DND-41 (cell line): ENCODE data around the gene SGK1.

ENCODE experiments used
- ATAC-seq: fragments of 200-7000 bp; cut with Tn5 transposase; 3 replicates; pipeline ENCODE4 v1.9.1; 2021; ENCODE audit warnings: low read depth; ENCODE audit not compliant: insufficient read depth
- DNase-seq: peaks from one replicate; pipeline ENCODE4 v3.0.0-alpha.2; 2020
- H2AFZ ChIP-seq: 2 replicates; pipeline ENCODE4 v1.6.0; 2012; ENCODE audit warnings: low read depth, low read length
- H3K27ac ChIP-seq: 2 replicates; pipeline ENCODE4 v1.5.1; 2012; ENCODE audit warnings: low read length, inconsistent platforms
- H3K27me3 ChIP-seq: fragments of 200-600 bp; sonication (generic); 2 replicates; pipeline ENCODE4 v1.6.0; 2012; ENCODE audit warnings: low read length, mild to moderate bottlenecking, inconsistent platforms; ENCODE audit not compliant: insufficient read depth, poor library complexity
- H3K36me3 ChIP-seq: 2 replicates; pipeline ENCODE4 v1.5.1; 2012; ENCODE audit warnings: low read length, inconsistent platforms; ENCODE audit not compliant: insufficient read depth
- H3K4me1 ChIP-seq: 2 replicates; pipeline ENCODE4 v1.5.1; 2012; ENCODE audit warnings: mild to moderate bottlenecking, low read length; ENCODE audit not compliant: insufficient read depth
- H3K4me2 ChIP-seq: 2 replicates; pipeline ENCODE4 v1.6.0; 2012; ENCODE audit warnings: mild to moderate bottlenecking, moderate library complexity, low read length, inconsistent platforms; ENCODE audit not compliant: insufficient read depth
- H3K4me3 ChIP-seq, 2 experiments: fragments of 200-600 bp in 1 of 2; shearing (Covaris generic) in 1 of 2; 2 replicates each; pipeline ENCODE4 v1.5.1; 2012 to 2016; ENCODE audit warnings: inconsistent platforms in 2 of 2, low read length in 2 of 2, mild to moderate bottlenecking in 2 of 2, low read depth in 1 of 2, moderate library complexity in 1 of 2
- H3K79me2 ChIP-seq: 2 replicates; pipeline ENCODE4 v1.6.0; 2012; ENCODE audit warnings: low read length, inconsistent platforms; ENCODE audit not compliant: insufficient read depth
- H3K9ac ChIP-seq: 2 replicates; pipeline ENCODE4 v1.6.0; 2012; ENCODE audit warnings: low read depth, mild to moderate bottlenecking, inconsistent platforms, low read length, moderate library complexity
- H3K9me3 ChIP-seq: 2 replicates; pipeline ENCODE4 v1.5.1; 2012; ENCODE audit warnings: low read length, moderate library complexity, mild to moderate bottlenecking, inconsistent platforms; ENCODE audit not compliant: insufficient read depth, severe bottlenecking
- H4K20me1 ChIP-seq: 2 replicates; pipeline ENCODE4 v1.6.0; 2012; ENCODE audit warnings: low read length; ENCODE audit not compliant: insufficient read depth
- CTCF ChIP-seq: IDR thresholded peaks from 2 replicates; pipeline ENCODE4 v1.5.1; 2012; ENCODE audit warnings: borderline replicate concordance, low read length, moderate library complexity, mild to moderate bottlenecking; ENCODE audit not compliant: poor library complexity, severe bottlenecking; ENCODE audit errors: extremely low read depth
- EZH2 ChIP-seq: IDR thresholded peaks from 3 replicates; pipeline ENCODE4 v1.6.1; 2012; ENCODE audit warnings: borderline replicate concordance, low read depth, mild to moderate bottlenecking, moderate library complexity, low read length, inconsistent platforms; ENCODE audit not compliant: severe bottlenecking

SGK1 gene

GRCh38 chr6:134303891-134304290 is 14.0 kb downstream of the SGK1 start:
- no peak overlapping the region for H2AFZ ChIP-seq
- H3K4me3 ChIP-seq = no peak overlapping the region
- H3K9ac ChIP-seq = no peak overlapping the region
- H3K4me2 ChIP-seq = no peak overlapping the region
- H4K20me1 ChIP-seq = no peaks in the 10 kb centered on the region
- ATAC-seq (no peak), DNase-seq (no peak)
- H3K4me1 ChIP-seq = peaks cover 18% of the 10 kb centered on the region
- H3K9me3 ChIP-seq = no peaks in the 10 kb centered on the region
- no peaks in the 10 kb centered on the region for H3K36me3 ChIP-seq
- TF ChIP-seq EZH2 = no peak
- TF ChIP-seq CTCF = no peak
- H3K27me3 ChIP-seq = no peaks in the 10 kb centered on the region
- H3K27ac ChIP-seq = no peak overlapping the region
- no peaks in the 10 kb centered on the region for H3K79me2 ChIP-seq

DNA sequence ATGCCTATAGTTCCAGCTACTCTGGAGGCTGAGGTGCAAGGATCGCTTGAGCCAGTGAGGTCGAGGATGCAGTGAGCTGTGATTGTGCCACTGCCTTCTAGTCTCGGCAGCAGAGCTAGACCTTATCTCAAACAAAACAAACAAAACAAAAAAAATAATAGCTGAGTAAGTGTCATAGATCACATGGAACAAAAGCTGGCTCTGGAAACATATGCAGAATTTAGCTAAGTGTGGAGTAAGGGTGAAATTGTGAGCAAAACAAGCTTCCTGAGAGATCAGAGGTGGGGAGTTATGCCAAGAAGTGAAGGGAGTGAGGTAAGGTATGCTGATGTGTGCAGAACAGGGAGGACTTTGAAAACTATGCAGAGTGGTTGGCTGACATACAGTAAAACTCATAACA is 18.7 kb downstream of the SGK1 start:
- H2AFZ ChIP-seq = no peak overlapping the region
- no peaks in the 10 kb centered on the region for H3K27me3 ChIP-seq
- DNase-seq = no peak
- H3K79me2 ChIP-seq = no peaks in the 10 kb centered on the region
- no peaks in the 10 kb centered on the region for H3K36me3 ChIP-seq
- H3K27ac ChIP-seq = no peak overlapping the region
- H3K4me3 ChIP-seq = no peak overlapping the region
- no peaks in the 10 kb centered on the region for H3K4me1 ChIP-seq
- no peaks in the 10 kb centered on the region for H3K9me3 ChIP-seq
- no peaks in the 10 kb centered on the region for H4K20me1 ChIP-seq
- no peak for TF ChIP-seq CTCF
- TF ChIP-seq EZH2 = no peak
- no peak for ATAC-seq
- H3K4me2 ChIP-seq = no peak overlapping the region
- no peak overlapping the region for H3K9ac ChIP-seq

- H3K27ac ChIP-seq = no peak overlapping the region
These were observed 21.1 kb downstream of the SGK1 start for GRCh38 chr6:134296762-134297161.

More at GRCh38 chr6:134296762-134297161, 21.1 kb downstream of the SGK1 start:
- Histone ChIP-seq H3K4me2 (no peak overlapping the region), H3K36me3 (no peaks in the 10 kb centered on the region), H2AFZ (no peak overlapping the region), H3K4me1 (no peaks in the 10 kb centered on the region), H3K27me3 (no peaks in the 10 kb centered on the region), H3K4me3 (no peak overlapping the region), H4K20me1 (no peaks in the 10 kb centered on the region), H3K9me3 (no peaks in the 10 kb centered on the region), H3K9ac (no peak overlapping the region), H3K79me2 (no peaks in the 10 kb centered on the region)
- no peak for ATAC-seq
- TF ChIP-seq CTCF = no peak
- TF ChIP-seq EZH2 = no peak
- DNase-seq = no peak
